HepG2 (cell line): Measurements from ENCODE around the gene IL22RA1. TPM values are rescaled to one million over a fixed set of nuclear protein-coding genes. Genes with fewer than 3 reads are reported as not detected.

Experiments
- GMEB1 ChIP-seq: sonication (generic); formaldehyde crosslinking; IDR thresholded peaks from 2 replicates; pipeline ENCODE4 v1.5.1; 2020; ENCODE audit warnings: missing genetic modification reagents, mild to moderate bottlenecking, borderline replicate concordance
- HHEX ChIP-seq: IDR thresholded peaks from 2 replicates; pipeline ENCODE4 v1.6.1; 2016; ENCODE audit warnings: control low read depth
- KAT7 ChIP-seq: IDR thresholded peaks from 2 replicates; pipeline ENCODE4 v1.6.1; 2018; ENCODE audit warnings: borderline replicate concordance, missing compliant biosample characterization
- NCOA5 ChIP-seq: sonication (generic); formaldehyde crosslinking; IDR thresholded peaks from 2 replicates; pipeline ENCODE4 v1.4.0; 2020; ENCODE audit warnings: missing genetic modification reagents
- ONECUT2 ChIP-seq: sonication (generic); formaldehyde crosslinking; IDR thresholded peaks from 2 replicates; pipeline ENCODE4 v1.4.0; 2020; ENCODE audit warnings: missing genetic modification reagents
- RXRA ChIP-seq: sonication (generic); formaldehyde crosslinking; IDR thresholded peaks from 2 replicates; pipeline ENCODE4 v1.5.1; 2020; ENCODE audit warnings: missing genetic modification reagents
- SNAI1 ChIP-seq: sonication (generic); formaldehyde crosslinking; IDR thresholded peaks from 2 replicates; pipeline ENCODE4 v1.5.0; 2020; ENCODE audit warnings: mild to moderate bottlenecking, missing genetic modification reagents, borderline replicate concordance
- SNAPC5 ChIP-seq: sonication (generic); formaldehyde crosslinking; IDR thresholded peaks from 2 replicates; pipeline ENCODE4 v1.8.1; 2023; ENCODE audit warnings: mild to moderate bottlenecking, missing genetic modification reagents, borderline replicate concordance
- SOX6 ChIP-seq, 2 experiments: fragments of 450-650 bp in 1 of 2; sonication (generic) in 1 of 2; formaldehyde crosslinking in 1 of 2; IDR thresholded peaks; 2 replicates each; pipeline versions ENCODE4 v1.4.0 to v1.6.1; 2017 to 2020; ENCODE audit warnings: antibody characterized with exemption in 1 of 2, mild to moderate bottlenecking in 1 of 2, missing genetic modification reagents in 1 of 2
- ZBTB20 ChIP-seq: sonication (generic); formaldehyde crosslinking; IDR thresholded peaks from 2 replicates; pipeline ENCODE4 v1.8.1; 2023; ENCODE audit warnings: missing genetic modification reagents, low read depth, mild to moderate bottlenecking, borderline replicate concordance
- ZNF17 ChIP-seq: sonication (generic); formaldehyde crosslinking; IDR thresholded peaks from 2 replicates; pipeline ENCODE4 v1.5.0; 2020; ENCODE audit warnings: mild to moderate bottlenecking, missing genetic modification reagents
- ZNF232 ChIP-seq: sonication (generic); formaldehyde crosslinking; IDR thresholded peaks from 2 replicates; pipeline ENCODE4 v1.4.0; 2020; ENCODE audit warnings: missing genetic modification reagents, borderline replicate concordance
- ZNF318 ChIP-seq: sonication (generic); formaldehyde crosslinking; IDR thresholded peaks from 2 replicates; pipeline ENCODE4 v1.4.0; 2020; ENCODE audit warnings: mild to moderate bottlenecking, missing genetic modification reagents
- ZNF709 ChIP-seq: sonication (generic); formaldehyde crosslinking; IDR thresholded peaks from 2 replicates; pipeline ENCODE4 v1.5.0; 2020; ENCODE audit warnings: mild to moderate bottlenecking, missing genetic modification reagents
- polyA plus RNA-seq, 8 experiments: library from polyadenylated mRNA; depleted of rRNA in 3 of 8; stranded (reverse) in 7 of 8; unstranded in 1 of 8; fragments of >200 nt; fragmentation: Illumina TruSeq in 4 of 8; extraction: Trizol in 4 of 8; gene quantifications; 2 replicates each; pipeline versions ENCODE4 v1.2.1 to v1.2.3, GENCODE V29; 2011 to 2016; ENCODE audit warnings: low read depth in 4 of 8, missing spikeins in 1 of 8, mixed read lengths in 1 of 8; ENCODE audit not compliant: insufficient read depth in 1 of 8
- total RNA-seq, 5 experiments: library from RNA; depleted of rRNA; stranded (reverse); fragments of >200 nt; fragmentation: Illumina TruSeq; extraction: Trizol; gene quantifications; 2 replicates each; pipeline ENCODE4 v1.2.3, GENCODE V29; 2016; ENCODE audit warnings: low read depth in 1 of 5

Gene IL22RA1
- total and polyA plus RNA-seq, 2 of the 13 experiments (the other 11 are each of a cell fraction or from before 2014, with no cell fraction given), result 4.4 to 10.2 TPM

- TF ChIP-seq ZNF318 (no peak), ONECUT2 (CRISPR knock-in tag) (no peak), ZBTB20 (CRISPR knock-in tag) (no peak), RXRA (CRISPR knock-in tag) (no peak), ZNF17 (CRISPR knock-in tag) (no peak), ZNF232 (CRISPR knock-in tag) (no peak), SOX6 (IDR thresholded peaks at IDR 0.05) (no peak), SOX6 (CRISPR knock-in tag; IDR thresholded peaks at IDR 0.05) (no peak), HHEX (CRISPR knock-in tag) (no peak), ZNF709 (CRISPR knock-in tag) (no peak), SNAI1 (CRISPR knock-in tag) (no peak), KAT7 (CRISPR knock-in tag) (no peak), NCOA5 (CRISPR knock-in tag) (no peak), GMEB1 (no peak), SNAPC5 (no peak)
These were observed 39.1 kb upstream of the IL22RA1 start (continued) for GRCh38 chr1:24182061-24182460.
